CD4-positive, alpha-beta T cell treated with Interleukin-2 at 100 ng/mL for 4 hours (primary cell): ENCODE measurements around the gene C5orf22.
"Not testable (repeated sequence)": the region's sequence is repeated elsewhere in the genome, so short reads cannot be mapped to it uniquely, and the experiment has no call there.

Experiments
- DNase-seq: peaks from one replicate; pipeline ENCODE4 v3.0.0-alpha.2; 2020; ENCODE audit warnings: low spot score

Gene C5orf22

DNA sequence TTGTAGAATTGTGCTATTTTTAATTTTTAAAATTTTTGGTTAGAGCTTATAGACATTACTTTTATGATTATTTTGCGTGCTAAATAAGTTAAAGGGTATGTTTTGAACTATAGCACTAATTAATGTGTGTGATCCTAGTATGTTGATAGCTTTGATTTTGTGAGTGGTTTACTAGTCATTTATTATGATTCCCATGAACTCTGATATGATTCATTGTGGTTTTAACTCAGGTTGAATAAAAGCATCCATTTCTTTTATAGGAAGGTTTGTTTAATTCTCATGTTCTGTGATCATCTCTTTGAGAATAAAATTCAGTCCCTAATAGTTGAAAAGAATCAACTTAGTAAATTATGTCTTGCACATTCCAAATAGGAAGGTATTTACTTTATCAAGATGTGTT lies 22.5 kb downstream of the C5orf22 start:
- DNase-seq: no peak

GRCh38 chr5:31556461-31556860 lies 24.4 kb downstream of the C5orf22 start:
- DNase-seq: no peak

DNA sequence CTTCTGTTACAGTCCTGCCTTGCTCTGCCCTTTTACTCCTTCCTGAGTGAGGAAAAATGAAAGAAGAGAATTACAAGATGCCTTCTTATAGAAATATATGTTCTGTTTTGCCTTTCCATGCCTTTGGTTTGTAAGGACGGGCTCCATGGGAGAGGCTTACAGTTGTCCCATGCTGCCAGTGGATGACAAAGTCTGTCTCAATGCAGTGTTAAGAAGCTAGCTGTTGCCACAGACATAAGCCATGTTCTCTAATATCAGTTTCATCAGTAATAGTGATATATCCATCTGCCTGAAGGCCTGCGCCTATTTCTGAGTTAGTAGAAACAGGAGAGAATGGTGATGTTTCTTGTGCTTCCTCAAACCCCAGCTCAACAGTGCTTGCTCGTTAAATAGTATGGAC lies 27.8 kb downstream of the C5orf22 start:
- DNase-seq: no peak

DNA sequence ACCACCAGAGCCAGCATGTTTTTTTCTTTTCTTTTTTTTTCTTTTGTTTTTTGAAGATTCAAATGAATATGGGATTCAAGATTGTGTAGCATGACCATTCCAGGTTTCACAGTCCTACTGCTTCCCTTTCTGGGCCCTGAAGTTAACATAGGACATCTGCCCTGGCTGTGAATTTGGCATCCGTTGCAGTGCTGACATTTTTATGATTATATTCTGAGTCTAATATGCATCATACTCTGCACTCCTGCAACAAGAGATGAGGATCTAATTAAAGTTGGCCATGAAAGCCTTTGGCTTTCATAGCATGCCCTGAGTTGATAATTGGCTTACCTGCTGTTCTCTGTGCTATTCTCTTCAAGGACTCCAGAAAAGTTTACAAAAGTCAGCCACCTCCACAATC lies 29.8 kb downstream of the C5orf22 start:
- no peak for DNase-seq

- DNase-seq: no peak
These were observed 31.1 kb downstream of the C5orf22 start for GRCh38 chr5:31563216-31563615.

- DNase-seq: not testable (repeated sequence)
These were observed 34.3 kb downstream of the C5orf22 start for GRCh38 chr5:31566362-31566761.

DNA sequence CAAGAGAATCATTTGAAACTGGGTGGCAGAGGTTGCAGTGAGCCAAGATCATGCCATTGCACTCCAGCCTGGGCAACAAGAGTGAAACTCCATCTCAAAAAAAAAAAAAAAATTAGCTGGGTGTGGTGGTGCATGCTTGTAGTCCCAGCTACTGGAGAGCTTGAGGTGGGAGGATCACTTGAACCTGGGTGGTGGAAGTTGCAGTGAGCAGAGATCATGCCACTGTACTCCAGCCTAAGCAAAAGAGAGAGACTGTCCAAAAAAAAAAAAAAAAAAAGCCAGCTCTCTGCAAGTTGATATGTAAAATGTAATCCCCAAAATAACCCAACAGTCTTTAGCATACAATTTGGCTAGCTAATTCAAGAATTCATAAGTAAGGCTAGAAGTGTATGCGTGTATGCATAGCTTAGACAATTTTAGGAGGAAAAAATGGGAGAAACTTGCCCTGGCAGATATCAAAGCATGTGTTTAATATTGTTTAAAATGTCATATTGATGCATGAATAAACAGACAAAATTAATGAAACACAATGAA lies 36.3 kb downstream of the C5orf22 start:
- no peak for DNase-seq

DNA sequence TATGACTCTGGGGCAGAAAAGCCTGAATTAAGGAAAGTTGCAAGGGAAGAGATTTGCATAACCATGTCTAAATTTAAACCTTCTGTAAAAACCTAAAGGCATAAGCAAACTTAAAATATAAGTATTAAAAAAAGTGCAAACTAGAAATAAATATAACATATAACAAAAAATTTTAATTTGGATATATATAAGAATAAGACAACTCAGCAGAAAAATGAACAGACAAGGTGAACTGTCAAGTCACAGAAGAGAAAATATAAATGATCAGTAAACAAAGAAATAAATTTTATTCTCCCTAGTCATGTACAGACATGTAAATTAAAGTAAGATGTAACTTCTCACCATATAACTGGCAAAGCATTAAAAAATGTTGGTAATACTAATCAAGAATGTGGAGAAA lies 37.0 kb downstream of the C5orf22 start:
- DNase-seq: no peak

GRCh38 chr5:31573494-31574142 lies 41.5 kb downstream of the C5orf22 start:
- no peak for DNase-seq

DNA sequence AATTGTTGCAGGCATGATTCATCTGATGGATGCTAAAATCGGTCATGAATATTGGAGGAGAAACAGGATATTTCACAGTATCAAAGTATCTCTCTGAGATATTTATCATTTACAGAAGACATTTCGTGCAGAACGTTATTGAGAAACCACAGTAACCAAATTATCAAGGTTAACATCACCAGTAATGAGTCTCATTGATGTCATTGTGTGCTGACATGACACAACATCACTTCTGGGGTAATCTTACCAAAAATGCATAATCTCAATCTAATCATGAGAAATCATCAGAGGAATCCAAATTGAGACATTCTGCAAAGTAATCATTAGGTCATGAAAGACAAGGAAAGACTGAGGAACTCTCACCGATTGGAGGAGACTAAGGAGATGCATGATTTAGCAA lies 42.7 kb downstream of the C5orf22 start:
- no peak for DNase-seq

DNA sequence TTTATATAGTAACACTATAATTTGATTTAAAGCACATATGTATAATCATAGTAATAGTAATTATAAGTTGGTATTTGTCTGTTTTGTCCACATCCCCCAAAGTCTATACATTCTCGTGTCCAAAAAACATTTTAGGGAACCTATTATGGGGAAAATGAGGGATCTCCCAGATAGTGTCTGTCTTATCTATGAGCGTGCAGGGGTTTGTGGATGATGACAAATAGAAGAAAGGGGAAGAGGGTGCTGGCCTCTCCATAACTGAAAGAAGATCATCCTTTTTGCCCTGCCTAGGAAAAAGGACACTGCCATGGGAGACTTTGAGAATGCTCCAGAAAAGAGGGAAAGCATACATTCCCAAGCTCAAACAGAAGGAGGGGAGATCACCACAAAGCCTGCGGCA lies 45.3 kb downstream of the C5orf22 start:
- no peak for DNase-seq

DNA sequence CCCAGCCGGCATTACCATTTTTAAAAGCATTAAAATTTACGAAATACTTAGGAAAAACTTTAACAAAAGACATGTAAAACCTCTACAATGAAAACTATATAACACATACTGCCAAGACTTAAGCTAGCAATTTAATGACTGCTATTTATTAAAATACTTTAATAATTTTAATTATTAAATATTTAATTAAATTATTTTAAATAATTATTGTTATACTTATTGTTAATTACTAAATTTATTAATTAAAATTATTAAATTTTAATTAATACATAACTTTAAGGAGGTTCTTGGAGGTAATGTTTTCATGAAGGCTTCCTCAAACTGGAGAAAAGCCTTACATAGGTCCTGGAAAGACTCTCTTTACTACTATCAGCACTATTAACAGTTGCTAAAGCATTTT lies 47.5 kb downstream of the C5orf22 start:
- no peak for DNase-seq

- DNase-seq: peak; percentile 42
These were observed 49.5 kb downstream of the C5orf22 start for GRCh38 chr5:31581498-31582099.

- no peak for DNase-seq
These were observed 51.0 kb downstream of the C5orf22 start for GRCh38 chr5:31583129-31583528.

DNA sequence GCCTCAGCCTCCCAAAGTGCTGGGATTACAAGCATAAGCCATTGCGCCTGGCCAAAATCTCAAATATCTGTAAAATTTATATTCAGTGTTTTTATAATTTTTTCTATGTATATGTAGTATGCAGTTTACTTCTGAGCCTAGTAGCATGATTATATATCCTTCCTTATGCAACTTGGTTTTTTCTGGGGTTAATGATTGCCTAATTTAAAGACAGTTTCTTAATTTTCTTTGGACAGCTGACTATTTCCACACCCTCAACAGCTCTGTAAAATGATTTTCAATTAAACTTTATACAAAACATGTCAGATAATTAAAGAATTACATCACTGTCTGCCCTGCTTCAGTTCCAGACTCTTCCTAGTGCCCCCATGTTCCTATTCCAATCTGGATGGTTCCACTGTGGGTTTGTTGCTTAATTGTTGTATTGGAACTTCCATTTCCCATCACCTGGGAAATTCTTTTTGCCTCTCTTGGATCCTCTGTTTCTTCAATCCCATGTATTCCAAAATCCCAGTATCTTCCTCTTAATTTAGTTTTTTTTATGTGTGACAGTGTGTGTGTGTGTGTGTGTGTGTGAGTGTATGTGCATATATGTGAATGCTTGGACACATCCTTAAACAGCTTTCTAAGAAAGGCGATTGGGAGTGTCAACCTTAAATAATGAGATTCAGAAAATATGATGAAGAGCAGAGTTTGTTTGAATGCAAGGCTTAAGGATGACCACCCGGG lies 53.2 kb downstream of the C5orf22 start:
- DNase-seq: no peak

DNA sequence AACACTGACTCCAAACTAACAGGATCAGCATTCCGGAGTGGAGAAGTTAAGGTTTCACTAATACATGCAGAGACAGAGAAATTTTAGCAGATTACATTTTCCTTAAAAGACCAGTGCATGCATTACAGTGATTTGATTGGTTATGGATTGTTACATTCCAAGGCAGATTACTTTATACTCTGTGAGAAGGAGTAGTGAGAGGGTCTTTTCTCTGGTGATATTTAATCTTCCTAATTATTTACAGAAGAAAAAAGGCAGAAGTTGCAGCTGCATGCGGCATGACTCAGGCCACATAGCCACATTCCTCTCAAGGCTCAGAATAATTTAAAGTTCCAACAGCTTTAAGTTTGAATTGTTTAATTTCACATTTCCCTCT lies 53.8 kb downstream of the C5orf22 start:
- DNase-seq: no peak

DNA sequence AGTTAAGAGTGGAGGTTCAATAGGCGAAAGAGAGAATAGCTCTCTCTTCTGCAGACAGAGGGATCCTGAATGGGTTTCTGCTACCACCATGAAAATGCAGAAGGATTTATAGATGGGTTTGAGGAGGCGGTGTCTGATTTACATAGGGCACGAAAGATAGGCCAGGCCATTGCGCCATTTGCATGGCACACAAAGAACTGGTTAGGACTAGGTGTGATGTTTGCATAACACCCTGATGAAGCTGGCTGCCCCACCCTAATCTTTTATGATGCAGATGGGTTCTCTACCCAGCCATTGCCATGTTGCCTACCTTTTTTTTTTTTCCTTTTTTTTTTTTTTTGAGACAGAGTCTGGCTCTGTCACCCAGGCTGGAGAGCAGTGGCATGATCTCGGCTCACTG lies 55.4 kb downstream of the C5orf22 start:
- DNase-seq: no peak

DNA sequence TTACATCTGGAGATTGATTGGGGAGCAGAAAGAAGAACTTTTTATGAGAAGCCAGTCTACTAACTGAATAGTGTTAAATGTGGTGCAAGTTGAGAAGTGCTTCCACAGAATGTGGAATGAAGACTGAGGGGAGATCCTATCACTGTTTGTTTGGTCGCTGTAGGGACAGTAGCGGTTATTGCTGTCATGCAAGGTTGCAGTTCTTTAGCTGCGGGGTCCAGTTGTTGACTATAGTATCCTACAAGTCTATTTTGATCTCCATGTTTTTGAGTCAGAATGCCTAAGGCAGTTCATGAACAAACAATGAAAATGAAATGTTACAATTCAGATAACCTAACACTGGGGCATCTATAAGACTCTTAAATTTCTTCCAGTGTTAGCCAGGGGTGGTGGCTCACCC lies 61.6 kb downstream of the C5orf22 start:
- no peak for DNase-seq

DNA sequence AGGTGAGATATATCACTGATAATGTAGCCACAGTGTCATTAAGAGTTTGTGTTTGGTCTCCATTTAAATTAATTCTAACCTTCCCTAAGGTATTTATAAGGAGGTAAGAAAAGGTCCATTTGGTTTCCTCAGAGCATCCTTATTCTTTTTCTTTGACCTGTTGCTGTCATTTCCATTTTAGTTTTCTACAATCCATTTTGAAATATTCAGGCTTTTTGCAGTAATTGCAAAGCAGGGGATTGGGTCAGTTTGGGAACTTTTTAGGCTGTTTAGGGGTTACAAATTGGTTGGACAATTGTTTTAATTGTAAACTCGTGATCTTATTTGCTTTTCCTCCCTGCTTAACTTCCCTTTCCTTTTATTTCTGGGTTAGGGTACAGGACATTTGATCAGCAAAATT lies 64.3 kb downstream of the C5orf22 start:
- no peak for DNase-seq

- DNase-seq: no peak
These were observed 66.8 kb downstream of the C5orf22 start for GRCh38 chr5:31598640-31599611.

- DNase-seq: not testable (repeated sequence)
These were observed 70.2 kb downstream of the C5orf22 start for GRCh38 chr5:31602305-31602704.

GRCh38 chr5:31604240-31604639 lies 72.1 kb downstream of the C5orf22 start:
- no peak for DNase-seq
